NCI-H510A treated with DMSO at 0.1 percent for 48 hours (cell line): ENCODE results near the gene PIK3CD.

Experiments
- DNase-seq: peaks from one replicate; lab custom pipeline; 2025; lab: John Stamatoyannopoulos, UW

The PIK3CD gene

GRCh38 chr1:9768983-9769382, 117.5 kb downstream of the PIK3CD start:
- DNase-seq, result no peak

- DNase-seq, result no peak
These were observed 118.8 kb downstream of the PIK3CD start for GRCh38 chr1:9770298-9770697.

GRCh38 chr1:9774712-9775679, 123.5 kb downstream of the PIK3CD start:
- no peak for DNase-seq

- DNase-seq, result no peak
These were observed 125.2 kb downstream of the PIK3CD start for GRCh38 chr1:9776685-9777084.
